H1 (cell line): ENCODE data around the gene ABTB1.

Experiments
- CHD1 ChIP-seq: IDR thresholded peaks from 2 replicates; pipeline ENCODE4 v1.6.1; 2012; ENCODE audit warnings: low read depth, low read length, improper control_type of control experiment
- CTCF ChIP-seq, 3 experiments: IDR thresholded peaks; 1 replicate in 2 of 3; 2 replicates in 1 of 3; pipeline versions ENCODE4 v1.5.1 to v1.6.1; 2011; ENCODE audit warnings: low read length in 3 of 3, mild to moderate bottlenecking in 3 of 3, inconsistent platforms in 2 of 3, low read depth in 1 of 3, moderate library complexity in 1 of 3; ENCODE audit not compliant: insufficient read depth in 1 of 3; ENCODE audit errors: control extremely low read depth in 1 of 3
- GABPA ChIP-seq: IDR thresholded peaks from 2 replicates; pipeline ENCODE4 v1.6.1; 2011; ENCODE audit warnings: mild to moderate bottlenecking, low read length, moderate library complexity, borderline replicate concordance; ENCODE audit not compliant: insufficient read depth
- JUND ChIP-seq: IDR thresholded peaks from 2 replicates; pipeline ENCODE4 v1.6.1; 2011; ENCODE audit warnings: mild to moderate bottlenecking, improper control_type of control experiment, low read length
- SP1 ChIP-seq: IDR thresholded peaks from 2 replicates; pipeline ENCODE4 v1.6.1; 2011; ENCODE audit warnings: low read depth, low read length
- TAF7 ChIP-seq: optimal IDR thresholded peaks from 2 replicates; pipeline ENCODE3; 2011; ENCODE audit warnings: low read depth, mild to moderate bottlenecking, inconsistent platforms, low read length, moderate library complexity, borderline replicate concordance
- ZNF274 ChIP-seq: IDR thresholded peaks from 2 replicates; pipeline ENCODE4 v1.7.0; 2012; ENCODE audit warnings: low read length, borderline replicate concordance; ENCODE audit errors: extremely low read depth

- TF ChIP-seq CTCF (IDR thresholded peaks at IDR 0.05; ENCODE audit: control extremely low read depth in 1 of 3, insufficient read depth in 1 of 3, low read depth in 1 of 3, low read length in 3 of 3) = no peak
- TF ChIP-seq JUND = no peak
- no peak for TF ChIP-seq CHD1
- no peak for TF ChIP-seq GABPA
- TF ChIP-seq ZNF274 = no peak
- TF ChIP-seq TAF7 = no peak
- no peak for TF ChIP-seq SP1
Measured at GRCh38 chr3:127670761-127671522, 1.8 kb upstream of the ABTB1 start.
